ENCODE results near the gene POLR2I.
"Not testable (repeated sequence)": the region's sequence is repeated elsewhere in the genome, so short reads cannot be mapped to it uniquely, and the experiment has no call there.

POLR2I gene

GRCh38 chr19:36081385-36081784 lies 33.3 kb downstream of the POLR2I start:
- peak; percentile 9 for DNase-seq (ENCODE audit: low read depth)
- no peak for TF ChIP-seq CTCF (conservative IDR thresholded peaks at IDR 0.05; ENCODE audit: control insufficient read depth, insufficient read depth, low read depth, low read length)
- no peak overlapping the region for H3K4me3 ChIP-seq (ENCODE audit: control insufficient read depth, low read depth, low read length)

- no peak for DNase-seq (ENCODE audit: low read depth)
- no peak for TF ChIP-seq CTCF (conservative IDR thresholded peaks at IDR 0.05; ENCODE audit: control insufficient read depth, insufficient read depth, low read depth, low read length)
- no peak overlapping the region for H3K4me3 ChIP-seq (ENCODE audit: control insufficient read depth, low read depth, low read length)
These were observed 35.2 kb downstream of the POLR2I start for GRCh38 chr19:36079389-36079945.

GRCh38 chr19:36073121-36073876 lies 41.4 kb downstream of the POLR2I start:
- TF ChIP-seq CTCF (conservative IDR thresholded peaks at IDR 0.05; ENCODE audit: control insufficient read depth, insufficient read depth, low read depth, low read length), result no peak
- no peak for DNase-seq (ENCODE audit: low read depth)
- H3K4me3 ChIP-seq (ENCODE audit: control insufficient read depth, low read depth, low read length), result no peak overlapping the region

GRCh38 chr19:36072081-36072480 lies 42.6 kb downstream of the POLR2I start:
- no peak for DNase-seq (ENCODE audit: low read depth)

GRCh38 chr19:36068810-36069499 lies 45.7 kb downstream of the POLR2I start:
- not testable (repeated sequence) for H3K4me3 ChIP-seq (ENCODE audit: control insufficient read depth, low read depth, low read length); DNase-seq (ENCODE audit: low read depth)

More at GRCh38 chr19:36072081-36072480, 42.6 kb downstream of the POLR2I start:
- no peak overlapping the region for H3K4me3 ChIP-seq (ENCODE audit: control insufficient read depth, low read depth, low read length)
- TF ChIP-seq CTCF (conservative IDR thresholded peaks at IDR 0.05; ENCODE audit: control insufficient read depth, insufficient read depth, low read depth, low read length), result no peak

- no peak for TF ChIP-seq CTCF (conservative IDR thresholded peaks at IDR 0.05; ENCODE audit: control insufficient read depth, insufficient read depth, low read depth, low read length)
- no peak for DNase-seq (ENCODE audit: low read depth)
- H3K4me3 ChIP-seq (ENCODE audit: control insufficient read depth, low read depth, low read length), result no peak overlapping the region
These were observed 47.0 kb downstream of the POLR2I start for GRCh38 chr19:36067681-36068080.

GRCh38 chr19:36064826-36065225 lies 49.8 kb downstream of the POLR2I start:
- no peak for DNase-seq (ENCODE audit: low read depth)
- TF ChIP-seq CTCF (conservative IDR thresholded peaks at IDR 0.05; ENCODE audit: control insufficient read depth, insufficient read depth, low read depth, low read length), result no peak
- H3K4me3 ChIP-seq (ENCODE audit: control insufficient read depth, low read depth, low read length), result no peak overlapping the region

Data from fibroblast of mammary gland (primary cell).